ENCODE data around the gene CLIC4.
"Not testable (repeated sequence)": the region's sequence is repeated elsewhere in the genome, so short reads cannot be mapped to it uniquely, and the experiment has no call there.

CLIC4 gene

GRCh38 chr1:24748191-24749121 lies 3.2 kb downstream of the CLIC4 start:
- no peak for DNase-seq

GRCh38 chr1:24749252-24749651 lies 4.0 kb downstream of the CLIC4 start:
- DNase-seq, result no peak

GRCh38 chr1:24749886-24750285 lies 4.6 kb downstream of the CLIC4 start:
- DNase-seq, result no peak

- no peak for DNase-seq
Measured at GRCh38 chr1:24751833-24752232, 6.6 kb downstream of the CLIC4 start.

GRCh38 chr1:24752305-24752704 lies 7.1 kb downstream of the CLIC4 start:
- no peak for DNase-seq

- DNase-seq, result no peak
Measured at GRCh38 chr1:24754229-24754628, 9.0 kb downstream of the CLIC4 start.

GRCh38 chr1:24755323-24755722 lies 10.1 kb downstream of the CLIC4 start:
- not testable (repeated sequence) for DNase-seq

- DNase-seq, result no peak
Measured at GRCh38 chr1:24756395-24756794, 11.1 kb downstream of the CLIC4 start.

GRCh38 chr1:24759492-24759891 lies 14.2 kb downstream of the CLIC4 start:
- no peak for DNase-seq

- no peak for DNase-seq
Measured at GRCh38 chr1:24761582-24761981, 16.3 kb downstream of the CLIC4 start.

- no peak for DNase-seq
Measured at GRCh38 chr1:24762133-24762676, 17.0 kb downstream of the CLIC4 start.

GRCh38 chr1:24763671-24764070 lies 18.4 kb downstream of the CLIC4 start:
- no peak for DNase-seq

- no peak for DNase-seq
Measured at GRCh38 chr1:24764439-24764838, 19.2 kb downstream of the CLIC4 start.

- DNase-seq, result no peak
Measured at GRCh38 chr1:24764848-24765247, 19.6 kb downstream of the CLIC4 start.

- DNase-seq, result no peak
Measured at GRCh38 chr1:24765308-24765988, 20.2 kb downstream of the CLIC4 start.

- no peak for DNase-seq
Measured at GRCh38 chr1:24767351-24767750, 22.1 kb downstream of the CLIC4 start.

GRCh38 chr1:24768873-24769605 lies 23.8 kb downstream of the CLIC4 start:
- DNase-seq, result no peak

- no peak for DNase-seq
Measured at GRCh38 chr1:24769656-24770651, 24.7 kb downstream of the CLIC4 start.

- DNase-seq, result no peak
Measured at GRCh38 chr1:24770881-24771280, 25.6 kb downstream of the CLIC4 start.

- DNase-seq, result no peak
Measured at GRCh38 chr1:24771574-24771973, 26.3 kb downstream of the CLIC4 start.

- no peak for DNase-seq
Measured at GRCh38 chr1:24773618-24774017, 28.4 kb downstream of the CLIC4 start.

- DNase-seq, result no peak
Measured at GRCh38 chr1:24775348-24775747, 30.1 kb downstream of the CLIC4 start.

Data from T-helper 1 cell (primary cell).